ENCODE results near the gene TOR4A.
"Not testable (repeated sequence)": the region's sequence is repeated elsewhere in the genome, so short reads cannot be mapped to it uniquely, and the experiment has no call there.

TOR4A gene

DNA sequence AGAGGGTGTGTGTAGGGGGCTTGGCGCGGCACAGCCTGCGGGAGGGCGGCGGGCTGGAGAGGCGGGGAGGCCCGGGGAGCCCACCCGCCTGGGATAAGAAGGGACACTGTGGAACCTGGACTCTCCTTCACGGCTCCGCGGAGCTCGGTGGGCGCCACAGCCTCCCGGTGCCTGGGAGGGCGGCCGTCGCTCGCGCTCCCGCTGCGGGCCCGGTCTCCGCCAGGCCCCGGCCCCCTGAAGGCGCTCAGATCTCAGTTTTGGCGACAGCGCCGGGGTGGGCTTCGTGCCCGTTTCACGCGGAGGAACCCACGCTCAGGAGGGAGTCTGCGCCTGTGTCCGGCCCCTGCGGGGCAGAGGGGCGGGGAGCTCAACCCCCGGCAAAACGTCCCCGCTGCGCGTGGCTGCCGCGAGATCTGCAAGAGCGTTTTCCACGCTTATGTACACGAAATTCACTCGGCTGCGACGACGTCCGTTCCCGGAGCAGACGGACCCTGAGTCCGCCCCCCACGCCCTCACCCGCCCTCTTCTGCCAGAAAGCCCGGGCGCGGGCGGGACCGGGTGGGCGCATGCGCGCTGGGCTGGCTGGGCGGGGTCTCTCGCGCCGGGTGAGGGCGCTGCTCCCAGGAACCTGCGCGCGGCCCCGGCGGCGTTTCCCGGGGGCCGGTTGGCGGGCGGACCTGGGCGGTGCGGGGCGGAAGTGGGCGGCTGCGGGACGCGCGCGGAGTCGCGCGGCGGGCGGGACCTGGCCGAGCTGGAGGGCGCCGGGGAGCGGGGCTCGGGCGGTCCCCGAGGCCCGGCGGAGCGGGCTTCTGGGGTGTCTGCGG, 22.7 kb upstream of the TOR4A start, which contains the start of gene NELFB:
TSS of gene NELFB (plus strand) at position 704 of the 824 bp plus-strand sequence.
- H3K4me1 Mint-ChIP-seq (ENCODE audit: low read depth): peaks cover 10% of the 10 kb centered on the region
- H3K36me3 Mint-ChIP-seq (ENCODE audit: low read depth): no peaks in the 10 kb centered on the region
- H3K27ac Mint-ChIP-seq: peak within 1 kb of the TSS; percentile 83
- H3K9me3 Mint-ChIP-seq: no peaks in the 10 kb centered on the region
- H3K27me3 Mint-ChIP-seq (ENCODE audit: low read depth): no peaks in the 10 kb centered on the region
- H3K4me3 Mint-ChIP-seq: peak within 1 kb of the TSS; percentile 89

- peaks cover 10% of the 10 kb centered on the region for H3K4me1 Mint-ChIP-seq (ENCODE audit: low read depth)
- no peaks in the 10 kb centered on the region for H3K9me3 Mint-ChIP-seq
- no peaks in the 10 kb centered on the region for H3K27me3 Mint-ChIP-seq (ENCODE audit: low read depth)
Measured at GRCh38 chr9:137255448-137256114, 21.9 kb upstream of the TOR4A start.

DNA sequence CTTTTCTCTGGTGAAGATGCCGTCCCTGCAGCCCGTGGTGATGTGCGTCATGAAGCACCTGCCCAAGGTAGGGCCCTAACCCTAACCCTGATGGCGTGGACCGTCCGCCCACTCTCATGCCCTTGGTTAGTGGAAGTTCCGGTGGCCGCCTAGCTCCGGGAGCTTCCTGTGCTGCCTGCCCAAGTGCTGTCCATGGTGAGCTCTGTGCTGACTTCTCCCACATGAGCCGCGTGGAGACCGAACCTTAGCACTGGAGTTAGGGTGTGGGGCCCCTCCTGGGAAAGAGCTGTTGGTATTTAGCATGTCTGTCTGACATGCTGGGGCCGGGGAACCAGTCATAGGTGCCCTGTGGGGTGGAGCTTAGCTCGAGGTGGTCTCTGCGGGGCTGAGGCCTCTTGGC, 21.2 kb upstream of the TOR4A start:
- no peak overlapping the region for H3K27ac Mint-ChIP-seq
- peaks cover 10% of the 10 kb centered on the region for H3K4me1 Mint-ChIP-seq (ENCODE audit: low read depth)
- H3K36me3 Mint-ChIP-seq (ENCODE audit: low read depth): no peaks in the 10 kb centered on the region

More at GRCh38 chr9:137255448-137256114, 21.9 kb upstream of the TOR4A start:
- Mint-ChIP-seq H3K27ac (peak overlapping the region; percentile 83), H3K36me3 (ENCODE audit: low read depth) (no peaks in the 10 kb centered on the region), H3K4me3 (peak overlapping the region; percentile 87)

DNA sequence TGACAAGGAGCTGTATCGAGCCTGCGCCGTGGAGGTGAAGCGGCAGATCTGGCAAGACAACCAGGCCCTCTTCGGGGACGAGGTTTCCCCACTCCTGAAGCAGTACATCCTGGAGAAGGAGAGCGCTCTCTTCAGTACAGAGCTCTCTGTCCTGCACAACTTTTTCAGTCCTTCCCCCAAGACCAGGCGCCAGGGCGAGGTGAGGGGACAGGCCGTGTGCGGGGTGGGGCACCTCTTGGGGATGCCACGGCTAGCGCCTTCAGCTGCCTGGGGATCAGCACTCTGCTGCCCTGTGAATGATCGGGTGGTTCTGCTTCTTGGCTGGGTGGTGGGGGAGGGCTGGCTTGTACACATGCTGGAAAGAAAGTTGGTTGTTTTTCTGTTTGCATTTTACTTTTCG, 20.7 kb upstream of the TOR4A start:
- peak overlapping the region; percentile 15 for H3K27ac Mint-ChIP-seq
- no peaks in the 10 kb centered on the region for H3K27me3 Mint-ChIP-seq (ENCODE audit: low read depth)
- peaks cover 10% of the 10 kb centered on the region for H3K4me1 Mint-ChIP-seq (ENCODE audit: low read depth)
- H3K9me3 Mint-ChIP-seq: no peaks in the 10 kb centered on the region
- H3K4me3 Mint-ChIP-seq: peak overlapping the region; percentile 87
- H3K36me3 Mint-ChIP-seq (ENCODE audit: low read depth): no peaks in the 10 kb centered on the region

More for the DNA sequence above, 21.2 kb upstream of the TOR4A start:
- Mint-ChIP-seq H3K9me3 (no peaks in the 10 kb centered on the region), H3K27me3 (ENCODE audit: low read depth) (no peaks in the 10 kb centered on the region), H3K4me3 (peak overlapping the region; percentile 87)

- not testable (repeated sequence) for H3K4me1 Mint-ChIP-seq (ENCODE audit: low read depth); H3K27me3 Mint-ChIP-seq (ENCODE audit: low read depth); H3K9me3 Mint-ChIP-seq; H3K27ac Mint-ChIP-seq; H3K4me3 Mint-ChIP-seq; H3K36me3 Mint-ChIP-seq (ENCODE audit: low read depth)
Measured at GRCh38 chr9:137262173-137262908, 15.2 kb upstream of the TOR4A start.

- no peaks in the 10 kb centered on the region for H3K27me3 Mint-ChIP-seq (ENCODE audit: low read depth)
- H3K4me3 Mint-ChIP-seq: no peak overlapping the region
- H3K36me3 Mint-ChIP-seq (ENCODE audit: low read depth): peaks cover 7% of the 10 kb centered on the region
- no peaks in the 10 kb centered on the region for H3K9me3 Mint-ChIP-seq
- no peaks in the 10 kb centered on the region for H3K4me1 Mint-ChIP-seq (ENCODE audit: low read depth)
- no peak overlapping the region for H3K27ac Mint-ChIP-seq
Measured at GRCh38 chr9:137262909-137263285, 14.6 kb upstream of the TOR4A start.

- Mint-ChIP-seq H3K36me3 (ENCODE audit: low read depth) (peaks cover 9% of the 10 kb centered on the region), H3K27me3 (ENCODE audit: low read depth) (no peaks in the 10 kb centered on the region), H3K4me3 (no peak overlapping the region), H3K27ac (no peak overlapping the region), H3K9me3 (no peaks in the 10 kb centered on the region), H3K4me1 (ENCODE audit: low read depth) (peaks cover under 1% of the 10 kb centered on the region)
Measured at GRCh38 chr9:137263506-137263905, 14.0 kb upstream of the TOR4A start.

DNA sequence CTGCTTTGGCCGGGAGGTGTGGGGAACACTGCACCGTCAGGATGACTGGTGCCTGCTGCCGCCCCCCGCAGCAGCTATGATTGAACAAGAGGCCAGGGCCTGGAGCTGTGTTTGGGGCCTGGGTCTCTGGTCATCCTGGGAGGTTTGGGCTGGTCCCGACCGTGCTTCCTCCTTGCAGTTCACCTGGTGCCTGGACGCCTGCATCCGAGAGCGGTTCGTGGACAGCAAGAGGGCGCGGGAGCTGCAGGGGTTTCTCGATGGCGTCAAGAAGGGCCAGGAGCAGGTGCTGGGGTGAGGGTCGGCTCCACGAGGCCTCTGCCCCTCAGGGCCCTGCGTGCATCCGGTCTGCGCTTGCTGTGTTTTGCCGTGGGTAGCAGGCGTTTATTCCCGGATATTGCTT, 13.5 kb upstream of the TOR4A start:
- no peaks in the 10 kb centered on the region for H3K27me3 Mint-ChIP-seq (ENCODE audit: low read depth)
- H3K27ac Mint-ChIP-seq: no peak overlapping the region
- no peaks in the 10 kb centered on the region for H3K9me3 Mint-ChIP-seq
- H3K4me1 Mint-ChIP-seq (ENCODE audit: low read depth): peaks cover 3% of the 10 kb centered on the region
- no peak overlapping the region for H3K4me3 Mint-ChIP-seq
- peaks cover 13% of the 10 kb centered on the region for H3K36me3 Mint-ChIP-seq (ENCODE audit: low read depth)

DNA sequence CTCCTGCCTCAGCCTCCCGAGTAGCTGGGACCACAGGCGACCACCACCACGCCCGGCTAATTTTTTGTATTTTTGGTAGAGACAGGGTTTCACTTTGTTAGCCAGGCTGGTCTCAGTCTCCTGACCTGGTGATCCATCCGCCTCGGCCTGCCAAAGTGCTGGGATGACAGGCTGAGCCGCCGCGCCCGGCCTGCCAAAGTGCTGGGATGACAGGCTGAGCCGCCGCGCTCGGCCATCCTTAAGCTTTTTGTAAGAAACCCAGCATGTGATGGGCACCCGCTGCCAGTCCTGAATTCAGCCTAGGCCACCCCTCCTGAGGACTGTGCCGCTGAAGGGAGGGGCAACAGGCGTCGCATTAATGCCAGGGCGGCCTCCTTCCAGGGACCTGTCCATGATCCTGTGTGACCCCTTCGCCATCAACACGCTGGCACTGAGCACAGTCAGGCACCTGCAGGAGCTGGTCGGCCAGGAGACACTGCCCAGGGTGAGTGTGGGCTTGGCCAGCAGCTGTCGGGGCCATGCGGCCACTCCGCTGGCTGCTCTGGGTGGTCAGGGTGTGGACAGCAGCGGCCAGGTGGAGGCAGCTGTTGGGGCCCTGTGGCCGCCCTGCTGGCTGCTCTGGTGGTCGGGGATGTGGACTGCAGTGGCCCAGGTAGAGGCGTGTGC, 11.9 kb upstream of the TOR4A start:
- Mint-ChIP-seq H3K4me3 (no peak overlapping the region), H3K36me3 (ENCODE audit: low read depth) (peaks cover 19% of the 10 kb centered on the region), H3K27me3 (ENCODE audit: low read depth) (no peaks in the 10 kb centered on the region), H3K4me1 (ENCODE audit: low read depth) (peaks cover 3% of the 10 kb centered on the region), H3K27ac (no peak overlapping the region), H3K9me3 (no peaks in the 10 kb centered on the region)

DNA sequence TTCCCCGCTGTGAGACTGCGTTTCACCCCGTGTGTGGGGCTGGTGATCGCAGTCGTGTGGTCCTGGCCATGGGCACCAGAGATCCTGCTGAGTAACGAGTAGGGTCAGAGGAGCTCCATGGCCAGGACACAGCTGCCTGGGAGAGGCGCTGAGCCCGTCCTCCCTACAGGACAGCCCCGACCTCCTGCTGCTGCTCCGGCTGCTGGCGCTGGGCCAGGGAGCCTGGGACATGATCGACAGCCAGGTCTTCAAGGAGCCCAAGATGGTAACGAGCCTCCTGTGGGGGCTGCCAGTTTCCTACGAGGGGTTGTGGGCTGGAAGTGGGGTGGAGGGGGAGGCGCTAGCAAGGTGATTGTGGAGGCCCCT, 11.4 kb upstream of the TOR4A start:
- H3K4me3 Mint-ChIP-seq: no peak overlapping the region
- no peak overlapping the region for H3K27ac Mint-ChIP-seq
- no peaks in the 10 kb centered on the region for H3K9me3 Mint-ChIP-seq
- peaks cover 3% of the 10 kb centered on the region for H3K4me1 Mint-ChIP-seq (ENCODE audit: low read depth)
- H3K27me3 Mint-ChIP-seq (ENCODE audit: low read depth): no peaks in the 10 kb centered on the region
- H3K36me3 Mint-ChIP-seq (ENCODE audit: low read depth): peaks cover 19% of the 10 kb centered on the region

GRCh38 chr9:137266585-137267453, 10.7 kb upstream of the TOR4A start:
- Mint-ChIP-seq H3K4me3 (no peak overlapping the region), H3K4me1 (ENCODE audit: low read depth) (peaks cover 7% of the 10 kb centered on the region), H3K27ac (no peak overlapping the region), H3K27me3 (ENCODE audit: low read depth) (no peaks in the 10 kb centered on the region), H3K9me3 (no peaks in the 10 kb centered on the region), H3K36me3 (ENCODE audit: low read depth) (peaks cover 21% of the 10 kb centered on the region)

DNA sequence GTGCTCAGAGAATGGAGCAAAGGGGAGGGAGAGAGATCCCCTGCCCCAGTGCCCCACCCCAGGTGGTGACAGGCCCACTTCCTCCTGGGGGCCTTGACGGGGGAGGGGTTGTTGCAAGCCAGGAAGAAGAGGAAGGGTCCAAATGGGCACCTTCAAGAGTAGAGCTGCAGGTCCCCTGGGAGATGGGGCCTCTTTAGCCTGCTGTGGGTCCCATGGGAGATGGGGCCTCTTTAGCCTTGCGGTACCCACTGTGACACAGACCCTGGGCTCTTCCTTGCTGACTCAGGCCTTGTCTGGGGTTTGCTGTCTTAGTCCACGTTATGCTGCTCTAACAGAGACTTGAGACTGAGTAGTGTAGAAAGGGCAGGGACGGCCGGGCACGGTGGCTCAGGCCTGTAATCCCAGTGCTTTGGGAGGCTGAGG, 9.6 kb upstream of the TOR4A start:
- Mint-ChIP-seq H3K4me3 (no peak overlapping the region), H3K4me1 (ENCODE audit: low read depth) (peaks cover 7% of the 10 kb centered on the region), H3K27me3 (ENCODE audit: low read depth) (no peaks in the 10 kb centered on the region), H3K9me3 (no peaks in the 10 kb centered on the region), H3K27ac (no peak overlapping the region), H3K36me3 (ENCODE audit: low read depth) (peaks cover 21% of the 10 kb centered on the region)

GRCh38 chr9:137268538-137269201, 8.9 kb upstream of the TOR4A start:
- peaks cover 7% of the 10 kb centered on the region for H3K4me1 Mint-ChIP-seq (ENCODE audit: low read depth)
- no peak overlapping the region for H3K27ac Mint-ChIP-seq
- H3K36me3 Mint-ChIP-seq (ENCODE audit: low read depth): peaks cover 25% of the 10 kb centered on the region
- no peaks in the 10 kb centered on the region for H3K9me3 Mint-ChIP-seq
- peak overlapping the region; percentile 4 for H3K4me3 Mint-ChIP-seq
- no peaks in the 10 kb centered on the region for H3K27me3 Mint-ChIP-seq (ENCODE audit: low read depth)

Measured in T-helper 1 cell treated with Interleukin-12 subunit alpha and Interleukin-12 subunit beta and Interleukin-4 antibody, amounts not matched to agents 30 μg/mL and 1 μg/mL, for 36 hours (primary cell).